BJ (cell line): ENCODE results near the gene UBE3D. TPM values are rescaled to one million over a fixed set of nuclear protein-coding genes. Genes with fewer than 3 reads are reported as not detected.

ENCODE experiments used
- CTCF ChIA-PET: fragments of 350-600 bp; formaldehyde crosslinking; extraction: SDS; loops from one replicate; lab custom pipeline; 2021; ENCODE audit warnings: antibody characterized with exemption, inconsistent platforms; lab: Yijun Ruan, JAX
- POLR2A ChIA-PET: fragments of 300-600 bp; sonication (Branson Sonifier 250); formaldehyde crosslinking; extraction: SDS; loops from one replicate; lab custom pipeline; 2021; ENCODE audit warnings: antibody characterized with exemption; lab: Charles Lee
- DNase-seq: peaks from one replicate; pipeline ENCODE4 v3.0.0-alpha.2; 2011; ENCODE audit warnings: low read depth
- H3K27me3 ChIP-seq: 2 replicates; pipeline ENCODE4 v1.6.0; 2011; ENCODE audit warnings: low read length; ENCODE audit not compliant: control insufficient read depth, insufficient read depth
- H3K36me3 ChIP-seq: 2 replicates; pipeline ENCODE4 v1.5.1; 2011; ENCODE audit warnings: low read length; ENCODE audit not compliant: control insufficient read depth, insufficient read depth
- H3K4me3 ChIP-seq: 2 replicates; pipeline ENCODE4 v1.5.1; 2011; ENCODE audit warnings: low read depth, mild to moderate bottlenecking, control low read depth, low read length
- polyA plus RNA-seq: library from polyadenylated mRNA; depleted of rRNA; stranded (reverse); fragments of >200 nt; gene quantifications from 2 replicates; pipeline ENCODE4 v1.2.3, GENCODE V29; 2011; rRNA removed
- small RNA-seq: library from RNA; depleted of rRNA; stranded (forward); fragments of <200 nt; gene quantifications from one replicate; pipeline ENCODE3, GENCODE V24; 2012; ENCODE audit warnings: low replicate concordance, low read depth; ENCODE audit not compliant: insufficient read length
- TF ChIP-seq, protein P1 (sequence below): IDR thresholded peaks from 2 replicates; pipeline ENCODE4 v1.5.1; 2011; ENCODE audit warnings: low read depth, mild to moderate bottlenecking, control low read depth, inconsistent platforms, low read length, moderate library complexity; ENCODE audit not compliant: insufficient read depth

UBE3D gene
- polyA plus RNA-seq, 1 experiment, result 2.1 TPM

DNA sequence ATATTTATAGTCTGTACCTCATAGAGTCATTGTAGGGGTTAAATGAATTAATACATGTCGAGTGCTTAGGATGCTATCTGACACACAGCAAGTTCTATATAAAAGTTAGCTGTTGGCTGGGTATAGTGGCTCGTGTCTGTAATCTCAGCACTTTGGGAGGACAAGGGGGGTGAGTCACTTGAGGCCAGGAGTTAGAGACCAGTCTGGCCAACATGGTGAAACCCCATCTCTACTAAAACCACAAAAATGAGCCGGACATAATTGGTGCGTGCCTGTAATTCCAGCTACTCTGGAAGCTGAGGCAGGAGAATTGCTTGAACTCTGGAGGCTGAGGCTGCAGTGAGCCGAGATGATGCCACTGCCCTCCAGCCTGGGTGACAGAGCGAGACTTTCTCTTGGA lies 222.9 kb downstream of the UBE3D start:
- Histone ChIP-seq H3K27me3 (0 out of 2 replicates have a peak, but pooled peaks cover 1% of the 10 kb centered on the region), H3K4me3 (no peak overlapping the region), H3K36me3 (no peaks in the 10 kb centered on the region)
- CTCF ChIA-PET, result interaction anchor here (0.9 to 1.6 kb wide), 3 partner anchors 20 to 572 kb away, joined by 3 to 5 read pairs (median 5); no protein-coding TSS in a partner anchor
- TF ChIP-seq, protein P1, sequence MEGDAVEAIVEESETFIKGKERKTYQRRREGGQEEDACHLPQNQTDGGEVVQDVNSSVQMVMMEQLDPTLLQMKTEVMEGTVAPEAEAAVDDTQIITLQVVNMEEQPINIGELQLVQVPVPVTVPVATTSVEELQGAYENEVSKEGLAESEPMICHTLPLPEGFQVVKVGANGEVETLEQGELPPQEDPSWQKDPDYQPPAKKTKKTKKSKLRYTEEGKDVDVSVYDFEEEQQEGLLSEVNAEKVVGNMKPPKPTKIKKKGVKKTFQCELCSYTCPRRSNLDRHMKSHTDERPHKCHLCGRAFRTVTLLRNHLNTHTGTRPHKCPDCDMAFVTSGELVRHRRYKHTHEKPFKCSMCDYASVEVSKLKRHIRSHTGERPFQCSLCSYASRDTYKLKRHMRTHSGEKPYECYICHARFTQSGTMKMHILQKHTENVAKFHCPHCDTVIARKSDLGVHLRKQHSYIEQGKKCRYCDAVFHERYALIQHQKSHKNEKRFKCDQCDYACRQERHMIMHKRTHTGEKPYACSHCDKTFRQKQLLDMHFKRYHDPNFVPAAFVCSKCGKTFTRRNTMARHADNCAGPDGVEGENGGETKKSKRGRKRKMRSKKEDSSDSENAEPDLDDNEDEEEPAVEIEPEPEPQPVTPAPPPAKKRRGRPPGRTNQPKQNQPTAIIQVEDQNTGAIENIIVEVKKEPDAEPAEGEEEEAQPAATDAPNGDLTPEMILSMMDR, result no peak
- DNase-seq, result peak; percentile 74
- POLR2A ChIA-PET, result interaction anchor here (0.6 kb wide), 1 partner anchor 197 kb away, joined by 3 read pairs; no protein-coding TSS in a partner anchor

Small RNA genes within 50 kb of the gene (small RNA-seq; reads per million reads assigned to genes)
- gene LAP3P1, result not detected

Other genes starting within 250 kb of the UBE3D start
- gene DOP1A, start 1.8 kb upstream of the UBE3D start, polyA plus RNA-seq, result 4.7 and 11.5 TPM in 2 replicates
- 74.4 and 96.5 TPM in 2 replicates for gene PGM3, start 127.4 kb upstream of the UBE3D start, polyA plus RNA-seq
- gene RWDD2A, start 127.5 kb upstream of the UBE3D start, polyA plus RNA-seq, result 4.4 and 6.9 TPM in 2 replicates